Lung (tissue), 12 donors: ENCODE measurements around the gene GPR108. TPM values are rescaled to one million over a fixed set of nuclear protein-coding genes. Genes with fewer than 3 reads are reported as not detected.

Source experiments
- ATAC-seq: fragments of 200-7000 bp; cut with Tn5 transposase; one replicate; pipeline ENCODE4 v1.9.1; 2020; ENCODE audit warnings: moderate number of reproducible peaks; ENCODE audit not compliant: insufficient read depth, low FRiP score
- DNase-seq, 3 donors: peaks; one replicate each; pipeline ENCODE4 v3.0.0-alpha.2; 2013 to 2017
- H3K27ac ChIP-seq, 2 donors: one replicate each; pipeline ENCODE4 v1.5.1; 2013; ENCODE audit warnings: mild to moderate bottlenecking in 2 of 2, moderate library complexity in 2 of 2, control low read depth in 1 of 2, inconsistent platforms in 1 of 2, low read depth in 1 of 2, low read length in 1 of 2
- H3K27me3 ChIP-seq, 3 donors: one replicate each; pipeline ENCODE4 v1.5.1; 2013; ENCODE audit warnings: low read length in 2 of 3; ENCODE audit not compliant: control insufficient read depth in 3 of 3, insufficient read depth in 3 of 3
- H3K36me3 ChIP-seq, 4 donors: one replicate each; pipeline ENCODE4 v1.5.1; 2013; ENCODE audit warnings: low read length in 4 of 4, mild to moderate bottlenecking in 1 of 4, moderate library complexity in 1 of 4; ENCODE audit not compliant: control insufficient read depth in 4 of 4, insufficient read depth in 4 of 4
- H3K4me1 ChIP-seq, 5 donors: one replicate each; pipeline ENCODE4 v1.5.1; 2013; ENCODE audit warnings: low read length in 5 of 5, mild to moderate bottlenecking in 2 of 5, moderate library complexity in 1 of 5; ENCODE audit not compliant: control insufficient read depth in 5 of 5, insufficient read depth in 5 of 5
- H3K4me3 ChIP-seq: one replicate; pipeline ENCODE4 v1.5.1; 2013; ENCODE audit warnings: mild to moderate bottlenecking, control low read depth, moderate library complexity
- H3K9ac ChIP-seq, 2 donors: one replicate each; pipeline ENCODE4 v1.5.1; 2013; ENCODE audit warnings: low read length in 2 of 2, control low read depth in 1 of 2; ENCODE audit not compliant: insufficient read depth in 1 of 2
- H3K9me3 ChIP-seq, 4 donors: one replicate each; pipeline ENCODE4 v1.5.1; 2013; ENCODE audit warnings: low read length in 3 of 4, mild to moderate bottlenecking in 1 of 4, moderate library complexity in 1 of 4; ENCODE audit not compliant: control insufficient read depth in 4 of 4, insufficient read depth in 3 of 4
- WGBS, 2 donors: extraction: QIAGEN DNeasy Blood & Tissue Kit; methylation state at CpG; one replicate each; pipeline ENCODE4 v1.1.7; 2013; 5-methylcytosine and 5-hydroxymethylcytosine counted together
- polyA plus RNA-seq, 2 donors: library from polyadenylated mRNA; stranded (reverse); fragments of 200-250 nt; gene quantifications; one replicate each; pipeline ENCODE4 v1.2.1, GENCODE V29; 2013
- total RNA-seq, 2 donors: library from RNA; depleted of rRNA in 1 of 2; stranded (reverse); fragments of >200 nt in 1 of 2; gene quantifications; one replicate each; pipeline ENCODE4 v1.2.1, GENCODE V29; 2014 to 2021
- TF ChIP-seq, protein P1 (sequence below): IDR thresholded peaks from 2 replicates; pipeline ENCODE4 v1.5.1; 2012; ENCODE audit warnings: mild to moderate bottlenecking; ENCODE audit errors: control extremely low read depth, extremely low read depth
- donor health status: control.
- donor health status: control.
- donor health status: Bipolar disorder and iron deficiency.
- donor health status: healthy.
- donor health status: DM: yes; HTN: yes; CAD: no.

Gene GPR108
- total and polyA plus RNA-seq, 4 donors, result 33.5 to 98.0 (median 93.5) TPM

DNA sequence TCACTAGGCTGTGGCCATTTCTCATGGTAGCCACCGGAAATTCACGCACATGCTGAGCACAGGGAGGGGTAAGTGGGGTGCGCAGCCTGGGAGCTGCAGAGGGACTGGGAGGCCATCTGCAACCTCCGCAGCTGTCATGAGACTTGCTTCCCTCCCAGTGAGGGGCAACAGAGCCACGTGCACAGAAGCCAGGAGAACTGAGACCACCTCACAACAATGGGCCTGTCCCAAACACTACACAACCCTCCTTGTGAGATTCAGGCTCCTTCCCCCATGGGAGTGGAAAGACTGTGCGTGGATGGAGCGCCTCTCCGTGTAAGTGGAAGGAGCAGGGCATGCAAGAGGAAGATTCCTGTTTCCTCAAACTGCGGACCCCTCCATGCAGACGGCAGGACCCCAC is 25.8 kb downstream of the GPR108 start:
- WGBS, 2 donors, result 78 to 80% methylated on average over 10 of the region's 10 CpGs
- no peak for ATAC-seq

DNA sequence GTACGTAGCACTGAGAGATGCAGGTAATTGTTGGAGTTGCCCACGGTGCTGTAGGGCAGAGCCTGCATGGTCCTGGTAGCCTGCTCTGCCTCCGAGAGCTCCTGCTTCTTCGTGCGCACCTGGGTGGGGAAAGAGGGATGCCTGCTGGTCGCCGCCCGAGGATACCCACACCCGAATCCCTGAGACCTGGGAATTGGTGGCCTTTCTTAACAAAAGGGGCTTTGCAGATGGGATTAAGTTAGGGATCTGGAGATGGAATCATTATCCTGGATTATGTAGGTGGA is 26.4 kb downstream of the GPR108 start:
- ATAC-seq (no peak), DNase-seq (no peak)
- Histone ChIP-seq H3K4me3 (no peak overlapping the region), H3K27me3 (peaks cover 0 to 29% (median 16%) of the 10 kb centered on the region in 3 donors), H3K36me3 (peaks cover 0 to 8% (median 0%) of the 10 kb centered on the region in 4 donors), H3K9me3 (no peaks in the 10 kb centered on the region), H3K9ac (no peak overlapping the region), H3K4me1 (no peaks in the 10 kb centered on the region), H3K27ac (no peak overlapping the region)
- WGBS, 2 donors, result 51 to 67% methylated on average over 9 of the region's 9 CpGs
- TF ChIP-seq, protein P1, sequence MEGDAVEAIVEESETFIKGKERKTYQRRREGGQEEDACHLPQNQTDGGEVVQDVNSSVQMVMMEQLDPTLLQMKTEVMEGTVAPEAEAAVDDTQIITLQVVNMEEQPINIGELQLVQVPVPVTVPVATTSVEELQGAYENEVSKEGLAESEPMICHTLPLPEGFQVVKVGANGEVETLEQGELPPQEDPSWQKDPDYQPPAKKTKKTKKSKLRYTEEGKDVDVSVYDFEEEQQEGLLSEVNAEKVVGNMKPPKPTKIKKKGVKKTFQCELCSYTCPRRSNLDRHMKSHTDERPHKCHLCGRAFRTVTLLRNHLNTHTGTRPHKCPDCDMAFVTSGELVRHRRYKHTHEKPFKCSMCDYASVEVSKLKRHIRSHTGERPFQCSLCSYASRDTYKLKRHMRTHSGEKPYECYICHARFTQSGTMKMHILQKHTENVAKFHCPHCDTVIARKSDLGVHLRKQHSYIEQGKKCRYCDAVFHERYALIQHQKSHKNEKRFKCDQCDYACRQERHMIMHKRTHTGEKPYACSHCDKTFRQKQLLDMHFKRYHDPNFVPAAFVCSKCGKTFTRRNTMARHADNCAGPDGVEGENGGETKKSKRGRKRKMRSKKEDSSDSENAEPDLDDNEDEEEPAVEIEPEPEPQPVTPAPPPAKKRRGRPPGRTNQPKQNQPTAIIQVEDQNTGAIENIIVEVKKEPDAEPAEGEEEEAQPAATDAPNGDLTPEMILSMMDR, result no peak

More for the DNA sequence above, 25.8 kb downstream of the GPR108 start:
- no peak for DNase-seq
- no peak overlapping the region for H3K27ac ChIP-seq
- H3K27me3 ChIP-seq, result peaks cover 0 to 29% (median 16%) of the 10 kb centered on the region in 3 donors
- TF ChIP-seq, protein P1, result no peak
- no peaks in the 10 kb centered on the region for H3K4me1 ChIP-seq
- peaks cover 0 to 8% (median 0%) of the 10 kb centered on the region in 4 donors for H3K36me3 ChIP-seq
- no peak overlapping the region for H3K9ac ChIP-seq
- H3K4me3 ChIP-seq, result no peak overlapping the region
- H3K9me3 ChIP-seq, result no peaks in the 10 kb centered on the region

DNA sequence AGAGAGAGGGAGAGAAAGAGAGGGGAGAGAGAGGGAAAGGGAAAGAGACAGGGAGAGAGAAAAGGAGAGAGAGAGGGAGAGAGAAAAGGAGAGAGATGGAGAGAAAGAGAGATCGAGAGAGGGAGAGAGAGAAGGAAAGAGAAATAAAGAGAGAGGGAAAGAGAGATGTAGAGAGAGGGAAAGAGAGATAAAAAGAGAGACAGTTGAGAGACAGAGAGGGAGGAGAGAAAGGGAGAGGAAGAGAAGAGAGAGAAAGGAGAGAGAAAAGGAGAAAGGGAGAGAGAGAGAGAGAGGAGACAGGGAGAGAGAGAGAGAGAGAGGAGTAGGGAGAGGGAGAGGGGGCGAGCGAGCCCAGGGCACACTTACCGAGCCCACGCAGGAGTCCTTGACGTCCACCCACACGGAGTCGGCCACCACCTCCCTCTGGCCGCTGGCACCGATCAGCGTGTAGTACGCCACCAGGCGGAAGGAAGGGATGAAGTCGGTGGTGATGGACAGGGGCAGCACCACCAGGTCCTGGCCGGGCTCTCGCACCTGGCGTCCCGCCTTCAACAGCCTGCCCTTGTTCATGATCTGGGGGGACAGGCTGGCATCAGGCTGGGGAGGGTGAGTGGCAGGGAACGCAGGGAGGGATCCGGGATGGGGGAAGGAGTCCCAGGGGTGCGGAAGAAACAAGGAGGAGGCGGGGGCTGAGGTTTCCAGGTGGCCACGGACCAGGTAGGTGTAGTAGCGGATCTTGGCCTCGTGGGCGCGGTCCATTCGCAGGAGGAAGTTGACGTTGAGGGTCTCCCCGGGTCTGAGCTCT is 26.9 kb downstream of the GPR108 start:
- H3K27ac ChIP-seq, result no peak overlapping the region
- H3K27me3 ChIP-seq, result peaks cover 0 to 29% (median 16%) of the 10 kb centered on the region in 3 donors
- H3K4me3 ChIP-seq, result no peak overlapping the region
- no peaks in the 10 kb centered on the region for H3K4me1 ChIP-seq
- peaks cover 0 to 8% (median 0%) of the 10 kb centered on the region in 4 donors for H3K36me3 ChIP-seq
- WGBS, 2 donors, result 27 to 52% methylated on average over 30 of the region's 30 CpGs
- no peak for ATAC-seq
- TF ChIP-seq, protein P1, result no peak
- H3K9ac ChIP-seq, result no peak overlapping the region
- no peaks in the 10 kb centered on the region for H3K9me3 ChIP-seq
- DNase-seq, result no peak
